Prostate gland (tissue), 2 donors: ENCODE data around the gene OR10A2.

Source experiments
- POLR2A ChIP-seq: fragments of 450-650 bp; IDR thresholded peaks from one replicate; pipeline ENCODE4 v1.6.1; 2016; ENCODE audit warnings: antibody characterized with exemption, mild to moderate bottlenecking
- POLR2AphosphoS5 ChIP-seq: sonication (generic); formaldehyde crosslinking; IDR thresholded peaks from one replicate; pipeline ENCODE4 v1.6.1; 2017; ENCODE audit warnings: antibody characterized with exemption
- TF ChIP-seq, protein P1 (sequence below), 4 experiments: fragments of 200-600 bp in 2 of 4; fragments of 450-650 bp in 2 of 4; sonication (generic) in 2 of 4; IDR thresholded peaks; 1 replicate in 3 of 4; 2 replicates in 1 of 4; pipeline ENCODE4 v1.5.1; 2016 to 2019; ENCODE audit warnings: antibody characterized with exemption in 4 of 4, mild to moderate bottlenecking in 2 of 4, moderate library complexity in 2 of 4

- TF ChIP-seq, protein P1, sequence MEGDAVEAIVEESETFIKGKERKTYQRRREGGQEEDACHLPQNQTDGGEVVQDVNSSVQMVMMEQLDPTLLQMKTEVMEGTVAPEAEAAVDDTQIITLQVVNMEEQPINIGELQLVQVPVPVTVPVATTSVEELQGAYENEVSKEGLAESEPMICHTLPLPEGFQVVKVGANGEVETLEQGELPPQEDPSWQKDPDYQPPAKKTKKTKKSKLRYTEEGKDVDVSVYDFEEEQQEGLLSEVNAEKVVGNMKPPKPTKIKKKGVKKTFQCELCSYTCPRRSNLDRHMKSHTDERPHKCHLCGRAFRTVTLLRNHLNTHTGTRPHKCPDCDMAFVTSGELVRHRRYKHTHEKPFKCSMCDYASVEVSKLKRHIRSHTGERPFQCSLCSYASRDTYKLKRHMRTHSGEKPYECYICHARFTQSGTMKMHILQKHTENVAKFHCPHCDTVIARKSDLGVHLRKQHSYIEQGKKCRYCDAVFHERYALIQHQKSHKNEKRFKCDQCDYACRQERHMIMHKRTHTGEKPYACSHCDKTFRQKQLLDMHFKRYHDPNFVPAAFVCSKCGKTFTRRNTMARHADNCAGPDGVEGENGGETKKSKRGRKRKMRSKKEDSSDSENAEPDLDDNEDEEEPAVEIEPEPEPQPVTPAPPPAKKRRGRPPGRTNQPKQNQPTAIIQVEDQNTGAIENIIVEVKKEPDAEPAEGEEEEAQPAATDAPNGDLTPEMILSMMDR (IDR thresholded peaks at IDR 0.05): no peak
- TF ChIP-seq POLR2A (no peak), POLR2AphosphoS5 (no peak)
Measured at GRCh38 chr11:6862961-6863360, at the start of gene OR10A2.
